HG03175 (cell line): ENCODE data around the gene RRP7A.
A peak's percentile ranks its signal among the peaks of the same experiment; 100 is the strongest.
"Not testable (repeated sequence)": the region's sequence is repeated elsewhere in the genome, so short reads cannot be mapped to it uniquely, and the experiment has no call there.

Experiments
- ATAC-seq: cut with Tn5 transposase; IDR thresholded peaks from one replicate; pipeline ENCODE4 v1.9.1; 2021; ENCODE audit warnings: mild to moderate bottlenecking, moderate library complexity; ENCODE audit not compliant: unreplicated experiment

The RRP7A gene

DNA sequence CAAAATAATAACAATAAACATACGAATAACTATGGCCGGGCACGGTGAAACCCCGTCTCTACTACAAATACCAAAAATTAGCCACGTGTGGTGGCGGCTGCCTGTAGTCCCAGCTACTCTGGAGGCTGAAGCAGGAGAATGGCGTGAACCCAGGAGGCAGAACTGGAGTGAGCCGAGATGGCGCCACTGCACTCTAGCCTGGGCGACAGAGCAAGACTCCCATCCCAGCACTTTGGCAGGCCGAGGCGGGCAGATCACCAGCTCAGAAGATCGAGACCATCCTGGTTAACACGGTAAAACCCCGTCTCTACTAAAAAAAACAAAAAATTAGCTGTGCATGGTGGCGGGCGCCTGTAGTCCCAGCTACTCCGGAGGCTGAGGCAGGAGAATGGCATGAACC is 17.0 kb upstream of the RRP7A start:
- ATAC-seq, result not testable (repeated sequence)

DNA sequence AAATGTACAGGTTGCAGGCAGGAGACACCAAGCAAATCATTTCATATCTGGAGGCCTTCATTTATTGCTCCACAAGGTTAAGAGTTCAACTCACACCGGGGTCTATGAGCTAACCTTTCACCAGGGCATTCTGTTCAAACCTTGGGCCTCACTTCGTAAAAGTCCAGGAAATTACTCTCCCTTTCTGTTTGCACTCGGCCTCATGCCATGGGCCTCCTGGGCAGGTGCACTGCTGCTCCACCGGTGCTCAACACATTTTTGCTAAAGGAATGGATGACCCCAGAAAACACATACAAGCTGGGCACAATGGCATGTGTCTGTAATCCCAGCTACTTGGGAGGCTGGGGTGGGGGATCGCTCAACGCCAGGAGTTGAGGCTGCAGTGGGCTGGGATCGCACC is 16.6 kb upstream of the RRP7A start:
- no peak for ATAC-seq

DNA sequence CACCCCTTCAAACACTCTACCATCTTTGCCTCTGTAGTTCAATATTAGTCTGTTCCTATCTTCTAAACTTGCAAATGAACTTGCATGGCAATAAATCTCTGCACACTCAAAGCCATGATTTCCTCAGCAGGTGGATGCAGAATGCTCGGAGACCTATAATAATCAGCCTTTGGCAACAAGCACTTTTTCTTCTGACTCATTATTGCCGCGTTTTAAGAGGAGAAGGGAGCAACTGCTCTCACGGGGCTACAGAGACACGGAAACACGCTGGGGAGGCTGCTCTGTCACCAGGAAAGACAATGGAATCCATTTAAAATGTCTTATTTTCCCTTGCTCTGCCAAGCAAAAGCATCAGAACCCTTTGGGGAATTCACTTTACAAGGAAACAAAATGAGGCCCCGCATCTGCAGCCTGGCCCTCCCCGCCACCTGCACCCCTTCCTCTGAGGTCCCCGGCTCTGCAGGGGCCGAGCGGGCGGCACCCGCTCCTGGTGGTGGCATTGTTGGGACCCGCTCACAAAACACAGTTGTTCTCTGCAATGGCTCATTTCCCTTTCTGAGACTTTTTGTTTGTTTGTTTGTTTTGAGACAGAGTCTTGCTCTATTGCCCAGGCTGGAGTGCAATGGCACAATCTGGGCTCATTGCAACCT is 15.6 kb upstream of the RRP7A start:
- not testable (repeated sequence) for ATAC-seq

DNA sequence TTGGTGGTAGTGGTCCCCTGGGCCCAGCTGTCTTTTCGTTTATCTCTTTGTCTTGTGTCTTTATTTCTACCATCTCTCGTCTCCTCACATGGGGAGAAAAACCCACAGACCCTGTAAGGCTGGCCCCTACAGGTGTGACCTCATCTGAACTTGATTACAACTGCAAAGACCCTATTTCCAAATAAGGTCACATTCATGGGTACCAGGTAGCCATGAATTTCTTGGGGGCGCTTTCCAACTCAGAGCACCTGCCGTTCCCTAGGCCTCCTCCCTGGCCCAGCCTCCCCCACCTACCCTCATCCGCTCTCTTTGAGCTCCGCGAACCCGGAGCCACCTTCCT is 14.0 kb upstream of the RRP7A start:
- no peak for ATAC-seq

DNA sequence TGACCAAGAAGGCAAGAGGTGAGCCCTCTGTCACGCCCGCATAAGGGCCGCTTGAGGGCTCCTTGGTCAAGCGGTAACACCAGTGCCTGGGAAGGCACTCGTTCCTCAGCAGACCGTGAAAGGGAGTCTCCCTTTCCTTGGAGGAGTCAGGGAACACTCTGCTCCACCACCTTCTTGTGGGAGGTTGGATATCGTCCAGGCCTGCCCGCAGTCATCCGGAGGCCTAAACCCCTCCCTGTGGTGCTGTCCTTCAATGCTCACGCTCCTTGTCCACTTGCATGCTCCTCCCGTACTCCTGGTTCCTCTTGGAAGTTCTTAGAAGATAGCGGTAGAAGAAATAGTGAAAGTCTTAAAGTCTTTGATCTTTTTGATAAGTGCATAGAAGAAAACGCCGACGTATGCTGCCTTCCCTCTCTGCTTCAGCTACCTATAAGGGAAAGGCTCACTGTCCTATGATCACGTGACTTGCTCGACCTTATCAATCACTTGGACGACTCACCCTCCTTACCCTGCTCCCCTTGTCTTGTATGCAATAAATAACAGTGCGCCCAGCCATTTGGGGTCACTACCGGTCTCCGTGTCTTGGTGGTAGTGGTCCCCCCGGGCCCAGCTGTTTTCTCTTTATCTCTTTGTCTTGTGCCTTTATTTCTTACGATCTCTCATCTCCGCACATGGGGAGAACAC is 11.9 kb upstream of the RRP7A start:
- ATAC-seq, result not testable (repeated sequence)

GRCh38 chr22:42529435-42529834 is 9.8 kb upstream of the RRP7A start:
- not testable (repeated sequence) for ATAC-seq

DNA sequence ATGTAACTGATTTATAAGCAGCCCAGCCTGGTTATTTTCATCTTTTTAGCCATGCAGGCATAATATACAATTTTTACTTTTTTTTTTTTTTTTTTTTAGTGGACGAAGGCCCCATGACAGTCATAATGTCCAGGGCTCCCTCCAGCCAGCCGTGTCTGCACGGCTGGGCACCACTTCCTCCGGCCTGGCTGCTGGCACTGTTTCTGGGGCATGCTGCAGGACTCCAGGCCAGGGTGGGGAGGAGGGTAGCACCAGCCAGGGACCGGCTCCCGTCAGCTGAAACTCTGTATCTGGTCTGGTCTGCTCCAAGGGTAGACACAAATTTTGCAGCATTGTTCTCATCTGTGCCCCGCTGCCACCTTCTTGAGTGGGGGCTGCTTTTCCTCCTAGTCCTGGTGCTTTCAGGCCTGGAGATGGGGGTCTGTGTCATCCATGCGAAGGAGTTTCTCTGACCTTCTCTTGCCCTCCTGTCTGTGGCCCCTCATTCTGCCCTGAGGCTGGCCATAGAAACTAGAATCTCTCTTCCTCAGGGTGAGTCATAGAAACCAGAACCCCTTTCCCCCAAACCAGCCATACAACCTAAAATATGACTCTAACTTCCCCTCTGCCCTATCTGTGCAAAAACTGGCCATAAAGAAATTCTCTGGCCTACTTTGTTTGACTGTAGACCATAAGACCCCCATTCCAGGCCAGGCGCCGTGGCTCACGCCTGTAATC is 9.2 kb upstream of the RRP7A start:
- ATAC-seq, result no peak

DNA sequence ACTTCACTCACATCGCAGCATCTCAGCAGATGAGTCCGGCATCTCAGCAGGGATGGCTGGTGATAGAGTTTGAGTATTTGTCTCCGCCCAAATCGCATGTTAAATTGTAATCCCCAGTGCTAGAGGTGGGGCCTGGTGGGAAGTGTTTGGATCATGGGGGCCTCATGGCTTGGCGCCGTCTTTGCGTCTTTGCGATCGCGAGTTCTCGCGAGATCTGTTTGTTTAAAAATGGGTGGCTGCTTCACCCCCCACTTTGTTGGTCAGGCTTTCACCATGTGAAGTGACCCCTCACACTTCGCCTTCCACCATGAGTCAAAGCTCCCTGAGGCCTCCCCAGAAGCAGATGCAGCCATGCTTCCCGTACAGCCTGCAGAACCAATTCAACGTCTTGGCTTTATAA is 3.0 kb upstream of the RRP7A start:
- no peak for ATAC-seq

DNA sequence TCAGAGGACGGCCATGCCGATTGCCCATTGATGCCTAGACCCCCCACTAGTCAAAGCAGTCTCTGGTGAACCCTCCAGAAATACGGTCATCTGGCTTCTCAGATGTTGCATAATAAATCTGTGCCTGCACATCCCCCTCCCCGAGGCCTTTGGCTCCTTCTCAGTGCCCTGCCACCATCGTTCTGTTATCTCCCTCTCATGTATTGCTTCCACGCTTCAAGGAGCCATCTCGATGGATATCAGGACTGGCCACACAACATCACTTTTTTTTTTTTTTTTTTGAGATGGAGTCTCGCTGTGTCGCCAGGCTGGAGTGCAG is 1.6 kb upstream of the RRP7A start:
- ATAC-seq, result no peak

GRCh38 chr22:42518638-42519524 is 715 bp downstream of the RRP7A start:
- ATAC-seq, result peak; percentile 18

GRCh38 chr22:42517103-42517502 is 2.5 kb downstream of the RRP7A start:
- not testable (repeated sequence) for ATAC-seq

DNA sequence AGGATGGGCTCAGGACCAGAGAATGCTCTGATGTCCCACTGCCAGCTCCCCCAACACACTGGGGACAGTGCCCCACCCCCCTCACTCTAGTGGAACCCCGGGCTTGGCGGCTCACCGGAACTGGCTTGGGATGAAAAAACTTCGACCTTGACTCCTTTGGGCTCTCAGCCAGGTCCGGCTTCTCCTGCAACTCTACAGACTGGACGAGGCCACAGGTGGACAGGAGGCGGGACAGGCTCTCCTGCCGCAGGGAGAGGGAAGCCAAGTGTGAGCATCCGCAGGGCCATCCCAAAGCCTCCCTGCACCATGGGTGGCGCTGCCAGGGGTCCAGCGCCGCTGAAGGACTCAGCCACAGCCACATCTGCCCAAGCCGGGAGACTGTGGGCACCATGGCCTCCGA is 3.7 kb downstream of the RRP7A start:
- ATAC-seq, result no peak

DNA sequence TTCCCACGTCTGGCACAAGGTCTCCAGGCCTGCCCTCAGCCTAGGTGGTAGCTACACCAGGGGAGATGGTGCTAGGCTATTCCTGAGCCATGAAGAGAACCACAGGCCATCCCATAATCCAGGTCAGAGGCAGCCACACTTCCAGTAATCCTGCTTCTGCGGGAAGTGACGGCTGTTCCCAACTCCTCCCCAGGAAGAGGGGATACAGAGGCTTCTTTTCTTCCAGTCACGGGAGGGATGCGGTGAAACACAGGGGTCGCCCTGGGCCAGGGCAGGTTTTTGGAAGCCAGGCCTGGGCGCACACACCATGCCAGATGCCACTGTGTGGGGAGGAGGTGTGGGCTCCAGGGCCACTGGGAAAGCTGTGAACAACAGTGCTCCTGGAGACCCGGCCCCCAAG is 4.3 kb downstream of the RRP7A start:
- ATAC-seq, result not testable (repeated sequence)

DNA sequence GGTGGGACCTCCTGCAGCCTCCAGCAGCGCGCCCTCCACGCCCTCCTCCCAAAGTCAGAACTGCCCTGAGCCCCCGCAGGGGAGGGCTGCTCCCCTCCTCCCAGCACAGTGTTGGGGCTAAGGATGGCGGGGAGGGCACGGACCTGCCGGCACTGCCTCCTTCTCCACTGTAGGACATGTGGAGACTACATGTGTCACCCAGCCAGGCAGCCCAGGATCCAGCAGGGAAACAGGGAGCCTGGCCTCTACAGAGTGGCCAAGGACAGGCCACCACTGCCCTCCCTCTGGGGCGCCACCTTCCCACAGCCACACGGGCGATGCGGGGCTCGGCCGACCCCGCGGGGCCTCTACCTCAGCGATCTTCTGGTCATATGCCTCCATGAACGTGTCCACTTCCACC is 5.3 kb downstream of the RRP7A start:
- not testable (repeated sequence) for ATAC-seq

- ATAC-seq, result not testable (repeated sequence)
Measured at GRCh38 chr22:42512273-42512990, 7.2 kb downstream of the RRP7A start.

GRCh38 chr22:42511401-42511891 is 8.2 kb downstream of the RRP7A start:
- ATAC-seq, result no peak

DNA sequence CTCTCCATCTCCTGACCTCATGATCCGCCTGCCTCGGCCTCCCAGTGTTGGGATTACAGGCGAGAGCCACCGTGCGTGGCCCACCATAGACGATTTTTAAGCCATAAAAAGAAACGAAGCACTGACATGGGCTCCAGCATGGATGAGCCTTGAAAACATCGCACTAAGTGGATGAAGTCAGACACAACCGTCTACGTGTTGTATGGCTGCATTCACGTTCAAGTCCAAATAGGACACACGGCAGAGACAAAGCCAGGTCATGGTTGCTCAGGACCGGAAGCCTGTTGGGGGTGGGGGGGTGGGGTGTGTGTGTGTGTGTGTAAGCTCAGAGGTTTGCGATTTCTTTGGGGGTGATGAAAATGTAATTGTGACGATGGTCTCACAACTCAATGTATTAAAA is 10.0 kb downstream of the RRP7A start:
- ATAC-seq, result no peak

DNA sequence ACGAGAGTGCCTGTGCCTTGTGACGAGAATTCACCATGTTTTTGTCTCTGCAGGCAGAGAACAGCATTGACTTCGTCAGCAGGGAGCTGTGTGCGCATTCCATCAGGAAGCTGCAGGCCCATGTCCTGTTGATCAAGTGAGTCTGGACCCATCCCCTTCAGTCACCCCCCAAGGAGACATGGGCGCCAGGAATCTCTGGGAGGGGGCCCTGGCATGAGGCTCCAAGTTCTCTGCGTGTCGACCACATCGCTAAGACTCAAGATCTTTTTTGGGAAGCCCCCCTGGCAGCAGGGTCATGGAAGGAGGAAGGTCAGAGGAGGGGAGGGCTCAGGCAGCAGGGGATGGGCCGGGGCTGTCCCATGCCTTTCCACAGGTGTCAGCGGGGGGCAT is 10.6 kb downstream of the RRP7A start:
- ATAC-seq, result not testable (repeated sequence)

DNA sequence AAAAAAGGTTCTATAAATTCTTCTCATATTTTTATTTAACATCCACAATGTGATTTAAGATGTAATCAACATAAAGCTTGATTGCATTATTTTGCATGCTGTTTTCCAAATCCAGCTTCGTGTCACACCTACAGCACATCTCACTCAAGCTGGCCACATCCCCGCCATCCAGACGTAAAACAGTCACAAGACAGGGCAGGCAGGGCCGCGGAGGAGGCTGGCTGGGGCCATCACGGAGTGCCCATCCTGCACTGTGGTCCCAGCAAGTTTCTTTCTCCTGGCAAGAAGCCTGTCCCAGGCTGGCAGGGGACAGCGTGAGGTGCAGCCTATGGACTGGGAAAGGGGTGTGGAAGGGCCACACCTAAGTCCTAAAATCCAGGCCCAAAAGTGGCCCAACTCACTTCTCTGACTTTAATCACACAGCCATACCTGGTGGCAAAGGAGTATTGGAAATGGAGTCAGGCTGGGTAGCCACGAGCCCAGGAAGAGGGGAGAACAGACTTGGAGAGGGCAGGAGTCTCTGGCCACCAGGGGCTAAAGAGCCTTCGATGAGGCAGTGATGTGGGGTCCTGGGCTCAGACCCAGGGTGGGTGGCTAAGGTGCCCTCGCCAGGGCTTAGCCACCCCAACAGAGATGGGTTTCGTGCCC is 11.1 kb downstream of the RRP7A start:
- not testable (repeated sequence) for ATAC-seq

- no peak for ATAC-seq
Measured at GRCh38 chr22:42500836-42501179, 18.8 kb downstream of the RRP7A start.
